GM21619 (cell line): ENCODE results near the gene GJB5.

ENCODE experiments used
- ATAC-seq: cut with Tn5 transposase; IDR thresholded peaks from one replicate; pipeline ENCODE4 v1.9.1; 2021; ENCODE audit not compliant: unreplicated experiment

The GJB5 gene

GRCh38 chr1:34744851-34745250, 10.0 kb upstream of the GJB5 start:
- ATAC-seq, result no peak

- no peak for ATAC-seq
These were observed 9.2 kb upstream of the GJB5 start for GRCh38 chr1:34745666-34746065.

- ATAC-seq, result no peak
These were observed 8.7 kb upstream of the GJB5 start for GRCh38 chr1:34746101-34746500.

- ATAC-seq, result no peak
These were observed 7.8 kb upstream of the GJB5 start for GRCh38 chr1:34746785-34747637.

- ATAC-seq, result no peak
These were observed 7.3 kb upstream of the GJB5 start for GRCh38 chr1:34747638-34747941.

GRCh38 chr1:34749992-34750391, 4.9 kb upstream of the GJB5 start:
- ATAC-seq, result no peak

- ATAC-seq, result no peak
These were observed 4.2 kb upstream of the GJB5 start for GRCh38 chr1:34750610-34751009.

- no peak for ATAC-seq
These were observed 1.7 kb upstream of the GJB5 start for GRCh38 chr1:34753163-34753562.

GRCh38 chr1:34755961-34756360, 1.1 kb downstream of the GJB5 start:
- no peak for ATAC-seq

- ATAC-seq, result no peak
These were observed 2.5 kb downstream of the GJB5 start for GRCh38 chr1:34757386-34757785.

- ATAC-seq, result no peak
These were observed 3.9 kb downstream of the GJB5 start for GRCh38 chr1:34758751-34759150.

- ATAC-seq, result no peak
These were observed 4.9 kb downstream of the GJB5 start, which contains the start of gene GJB4 for GRCh38 chr1:34759503-34760357. TSS of gene GJB4 (plus strand) at chr1:34759740. CDS start at chr1:34761255, 1,515 bp downstream.

- ATAC-seq, result no peak
These were observed 6.4 kb downstream of the GJB5 start for GRCh38 chr1:34761176-34761761.

- ATAC-seq, result no peak
These were observed 7.0 kb downstream of the GJB5 start for GRCh38 chr1:34761776-34762307.

GRCh38 chr1:34762474-34763141, 7.8 kb downstream of the GJB5 start:
- no peak for ATAC-seq

GRCh38 chr1:34763142-34763781, 8.4 kb downstream of the GJB5 start:
- ATAC-seq, result no peak

GRCh38 chr1:34768856-34769255, 14.0 kb downstream of the GJB5 start:
- ATAC-seq, result no peak

- ATAC-seq, result no peak
These were observed 16.2 kb downstream of the GJB5 start for GRCh38 chr1:34770891-34771504.

- no peak for ATAC-seq
These were observed 16.9 kb downstream of the GJB5 start for GRCh38 chr1:34771573-34772371.
